ENCODE results near the gene CTNNA2.
"Not testable (repeated sequence)": the region's sequence is repeated elsewhere in the genome, so short reads cannot be mapped to it uniquely, and the experiment has no call there.

The CTNNA2 gene

DNA sequence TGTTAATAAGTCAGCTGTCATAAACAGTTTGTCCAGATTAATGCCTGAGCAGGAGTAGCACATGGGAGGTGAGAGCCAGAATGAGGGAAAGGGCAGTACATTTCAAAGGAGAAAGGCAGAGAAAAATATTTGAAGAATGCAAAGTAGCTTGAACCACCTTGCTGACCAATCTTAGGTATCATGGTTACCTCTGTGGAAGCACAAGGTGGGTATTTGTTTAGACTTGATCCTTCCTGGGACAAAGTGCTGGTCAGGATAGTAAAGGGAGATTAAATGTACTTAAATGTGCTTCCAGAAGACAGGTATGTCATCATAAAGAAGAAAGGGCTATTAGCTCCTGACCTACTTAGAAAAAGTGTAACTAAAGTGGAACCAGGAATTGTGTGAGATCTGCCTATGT, 686.7 kb downstream of the CTNNA2 start:
- no peak for DNase-seq (ENCODE audit: low read depth in 2 of 2)

DNA sequence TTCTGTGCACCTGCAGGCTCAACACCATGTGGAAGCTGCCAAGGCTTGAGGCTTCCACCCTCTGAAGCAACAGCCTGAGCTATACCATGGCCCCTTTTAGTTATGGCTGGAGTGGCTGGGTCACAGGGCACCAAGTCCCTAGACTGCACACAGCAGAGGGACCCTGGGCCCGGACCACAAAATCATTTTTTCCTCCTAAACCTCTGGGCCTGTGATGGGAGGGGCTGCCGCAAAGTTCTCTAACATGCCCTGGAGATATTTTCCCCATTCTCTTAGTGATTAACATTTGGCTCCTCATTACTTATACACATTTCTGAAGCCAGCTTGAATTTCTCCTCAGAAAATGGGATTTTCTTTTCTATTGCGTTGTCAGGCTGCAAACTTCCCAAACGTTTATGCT, 691.1 kb downstream of the CTNNA2 start:
- not testable (repeated sequence) for DNase-seq (ENCODE audit: low read depth in 2 of 2)

DNA sequence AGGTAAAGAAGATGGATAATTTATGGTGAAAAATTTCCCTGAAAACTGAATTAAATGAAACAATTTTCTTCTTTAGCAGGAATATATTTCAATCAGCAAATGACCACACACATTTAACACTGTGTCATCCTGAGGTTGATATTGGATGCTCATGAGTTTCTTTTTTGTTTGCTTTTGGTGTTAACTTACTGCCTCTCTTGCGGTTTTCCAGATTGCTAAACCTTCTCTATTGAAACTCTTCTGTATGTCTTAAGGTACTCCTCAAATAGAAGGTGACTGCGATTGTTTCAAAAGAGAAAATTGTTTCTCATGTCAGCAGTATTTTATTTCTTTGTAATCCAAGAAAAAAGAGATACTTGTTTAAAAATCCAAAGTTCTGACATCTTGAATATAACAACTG, 692.6 kb downstream of the CTNNA2 start:
- DNase-seq (ENCODE audit: low read depth in 2 of 2) = no peak

DNA sequence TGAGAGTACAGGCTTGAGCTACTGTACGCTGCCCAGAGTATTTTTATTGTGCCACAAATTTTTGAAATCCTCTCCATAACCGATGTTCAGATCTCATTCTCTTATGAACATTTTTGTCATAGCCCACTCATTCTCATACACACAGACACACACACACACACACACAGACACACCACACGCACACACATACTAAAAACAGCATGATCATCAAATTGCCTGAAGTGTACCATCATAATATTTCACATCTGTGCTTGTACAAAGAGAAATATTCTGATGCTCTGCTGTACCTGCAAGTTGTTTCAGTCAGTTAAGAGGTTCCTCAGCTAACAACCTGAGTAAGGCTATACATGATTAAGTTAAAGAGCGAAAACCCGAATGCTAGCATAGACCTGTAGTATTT, 696.6 kb downstream of the CTNNA2 start:
- no peak for DNase-seq (ENCODE audit: low read depth in 2 of 2)

DNA sequence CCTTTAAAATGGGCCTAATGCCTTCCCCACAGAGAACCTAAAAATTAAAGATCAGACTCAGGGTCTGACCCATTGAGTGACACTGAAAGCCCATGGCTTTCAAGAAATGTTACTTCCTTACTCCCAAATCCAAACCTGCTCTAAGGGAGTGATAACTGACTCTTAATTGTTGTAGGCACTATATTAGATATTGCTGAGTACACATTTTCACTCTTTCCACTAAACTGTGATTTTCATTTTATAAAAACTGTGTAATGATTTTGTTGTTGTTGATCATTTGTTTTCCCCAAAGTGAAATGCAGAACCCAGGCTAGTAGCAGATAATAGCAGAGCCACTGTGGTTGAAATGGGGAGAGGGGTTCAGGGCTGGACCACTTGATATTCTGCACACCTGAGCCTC, 704.6 kb downstream of the CTNNA2 start:
- no peak for DNase-seq (ENCODE audit: low read depth in 2 of 2)

DNA sequence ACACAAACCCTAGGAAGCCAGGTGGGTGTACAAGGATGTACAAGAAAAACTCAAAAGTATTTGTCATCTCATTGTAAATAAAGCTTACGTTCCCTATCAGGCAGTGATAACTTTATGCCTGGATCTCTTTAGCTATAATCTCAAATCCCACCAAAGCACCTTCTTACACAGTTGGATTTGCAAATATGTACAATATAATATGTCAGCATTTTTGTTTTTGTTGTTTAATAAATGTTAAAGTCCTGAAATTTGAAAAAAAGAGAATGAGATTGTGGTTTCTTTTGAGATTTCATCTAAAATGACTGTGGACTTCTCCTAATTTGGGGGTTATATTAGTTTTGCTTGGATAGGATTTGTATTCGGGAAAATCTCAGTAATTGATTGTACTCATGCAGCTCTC, 709.8 kb downstream of the CTNNA2 start:
- DNase-seq (ENCODE audit: low read depth in 2 of 2) = no peak

DNA sequence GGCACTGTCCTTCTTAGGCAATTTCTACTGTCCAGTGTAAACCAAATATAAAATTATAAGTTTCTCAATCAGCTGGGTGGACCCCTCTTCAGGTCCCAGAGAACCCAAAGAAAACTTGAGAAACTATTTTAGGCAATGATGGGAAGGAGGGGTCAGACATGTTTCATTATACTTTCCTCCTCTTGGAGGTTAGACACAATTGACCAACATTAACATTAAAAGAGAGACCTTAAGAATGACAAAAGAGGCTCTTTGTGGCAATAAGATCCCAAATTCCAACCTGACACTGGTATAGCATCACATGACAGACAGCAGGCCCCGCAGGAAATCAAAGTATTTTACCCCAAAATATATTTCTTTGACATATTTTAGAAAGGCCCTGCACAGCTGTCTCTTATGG, 718.6 kb downstream of the CTNNA2 start:
- DNase-seq (ENCODE audit: low read depth in 2 of 2) = no peak

DNA sequence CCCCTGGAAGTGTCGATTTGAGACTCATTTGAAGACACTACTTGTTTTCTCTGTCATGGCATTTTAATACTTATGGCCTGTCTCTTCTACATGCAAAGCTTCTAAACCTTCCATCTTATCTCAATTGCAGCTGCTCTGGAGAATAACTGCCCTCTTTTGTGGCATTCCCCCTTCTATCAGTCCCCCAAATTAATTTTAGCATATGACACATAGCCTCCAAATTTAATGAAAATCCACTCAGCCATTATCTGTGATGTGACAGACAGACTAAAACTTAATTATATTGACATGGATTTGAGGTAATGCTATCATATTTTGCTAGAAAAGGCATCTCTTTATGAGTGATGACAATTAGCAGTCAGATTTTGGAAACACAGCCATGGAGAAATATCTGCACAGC, 720.5 kb downstream of the CTNNA2 start:
- no peak for DNase-seq (ENCODE audit: low read depth in 2 of 2)

DNA sequence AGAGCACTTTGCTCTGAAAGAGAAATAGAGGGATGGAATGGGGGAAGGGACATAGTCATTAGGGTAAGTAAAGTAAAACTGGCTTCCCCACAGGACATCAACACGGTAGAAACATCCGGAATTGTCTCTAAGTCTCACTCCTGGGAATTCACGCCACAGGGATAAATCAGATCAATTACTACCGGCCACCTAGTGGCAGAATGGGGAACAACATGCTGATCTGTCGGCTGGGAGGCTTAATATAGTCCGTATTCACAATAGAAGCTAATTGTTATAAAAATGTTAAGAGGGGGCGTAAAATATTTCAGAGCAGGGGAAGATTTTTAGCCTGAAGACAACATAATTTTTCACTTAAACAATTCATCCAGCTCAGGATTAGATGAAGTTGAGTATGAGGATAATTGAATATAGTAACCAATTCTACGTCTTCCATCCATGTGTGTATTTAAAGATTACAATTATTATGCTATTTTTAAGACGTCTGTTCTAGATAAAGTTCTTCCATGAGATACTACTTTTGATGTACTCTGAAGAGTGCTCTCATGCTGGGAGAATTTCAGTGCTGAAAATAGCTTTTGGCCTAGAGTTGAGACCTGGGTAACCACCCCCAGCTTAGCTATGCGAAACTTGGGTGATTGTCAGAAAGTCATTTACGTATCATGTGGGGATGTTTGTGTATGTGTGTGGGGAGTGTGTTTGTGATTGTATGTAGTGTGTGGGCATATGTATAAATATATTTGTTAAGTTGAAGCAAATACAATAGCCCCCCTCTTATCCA, 726.0 kb downstream of the CTNNA2 start:
- no peak for DNase-seq (ENCODE audit: low read depth in 2 of 2)

DNA sequence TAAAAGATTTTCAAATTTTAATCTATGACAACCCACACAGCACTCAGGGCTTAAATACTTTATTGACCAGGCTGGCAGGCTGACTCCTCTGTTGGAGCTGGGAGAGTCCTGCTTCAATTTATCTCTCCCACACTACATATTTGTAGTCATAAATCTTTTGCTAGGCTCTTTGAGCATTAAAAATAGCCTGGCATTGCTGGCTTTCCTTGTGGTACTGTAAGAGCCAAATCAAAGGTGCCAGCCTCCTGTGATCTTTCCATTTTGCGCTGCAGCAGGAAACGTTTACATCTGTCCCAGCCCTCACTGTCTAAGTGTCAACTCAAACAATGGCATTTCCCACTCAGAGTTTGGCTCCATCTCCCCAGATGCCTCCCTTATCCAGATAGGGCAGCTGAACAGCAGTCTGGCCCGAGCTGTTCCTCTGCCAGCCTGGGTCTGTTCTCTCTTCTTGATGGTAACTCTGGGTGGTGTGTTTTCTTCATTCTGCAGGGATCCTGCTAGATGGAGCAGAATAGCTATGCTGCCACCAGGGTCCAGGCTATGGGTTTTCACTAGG, 729.6 kb downstream of the CTNNA2 start:
- DNase-seq (ENCODE audit: low read depth in 2 of 2) = no peak

DNA sequence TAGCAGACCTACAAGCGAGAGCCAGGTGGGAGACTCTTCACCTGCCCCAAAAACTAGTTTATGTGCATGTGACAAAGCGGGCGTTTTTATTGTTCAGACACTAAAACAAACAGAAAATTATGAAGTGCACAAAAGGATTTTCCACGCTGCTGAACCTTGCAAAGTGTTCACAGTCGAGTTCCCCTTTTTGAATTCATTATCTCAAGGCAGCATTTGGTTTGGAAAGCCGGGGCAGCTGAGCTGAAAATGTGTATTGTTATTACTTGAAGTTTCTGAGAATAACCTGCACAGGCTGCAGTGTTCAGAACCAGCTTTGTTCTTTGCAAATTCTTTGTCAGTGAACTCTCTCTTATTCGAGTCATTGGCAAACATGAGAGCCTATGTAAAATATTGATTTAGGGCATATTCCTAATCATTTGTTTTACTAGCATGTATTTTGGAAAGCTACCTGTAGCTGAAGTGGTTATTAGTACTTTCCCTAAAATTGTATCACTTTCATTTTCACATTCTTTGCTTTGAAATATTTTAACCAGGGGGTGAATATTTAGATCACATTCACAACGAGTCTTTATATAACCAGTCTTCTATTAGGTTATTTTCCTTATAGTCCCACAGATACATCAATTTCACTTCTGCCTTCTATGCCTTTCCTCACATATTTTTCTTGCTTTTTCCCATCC, 732.2 kb downstream of the CTNNA2 start:
- DNase-seq (ENCODE audit: low read depth in 2 of 2) = no peak

DNA sequence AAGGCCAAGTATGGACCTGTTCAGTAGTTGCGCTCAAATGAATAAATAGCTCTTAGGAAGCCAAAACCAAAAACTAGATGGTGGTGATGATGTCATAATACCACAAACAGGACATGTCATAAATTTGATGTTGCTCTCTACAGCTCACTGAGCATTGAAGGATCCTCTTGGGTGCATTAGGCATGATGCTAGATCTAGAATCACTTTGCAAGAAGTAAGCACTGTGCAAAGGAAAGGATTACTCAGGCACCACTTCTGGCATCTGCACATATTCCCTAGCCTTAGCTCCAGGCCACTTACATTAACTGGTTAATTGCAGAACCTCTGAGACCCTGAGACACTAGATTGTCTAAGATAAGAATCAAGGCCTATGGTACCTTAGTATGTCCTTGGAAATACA, 733.7 kb downstream of the CTNNA2 start:
- no peak for DNase-seq (ENCODE audit: low read depth in 2 of 2)

DNA sequence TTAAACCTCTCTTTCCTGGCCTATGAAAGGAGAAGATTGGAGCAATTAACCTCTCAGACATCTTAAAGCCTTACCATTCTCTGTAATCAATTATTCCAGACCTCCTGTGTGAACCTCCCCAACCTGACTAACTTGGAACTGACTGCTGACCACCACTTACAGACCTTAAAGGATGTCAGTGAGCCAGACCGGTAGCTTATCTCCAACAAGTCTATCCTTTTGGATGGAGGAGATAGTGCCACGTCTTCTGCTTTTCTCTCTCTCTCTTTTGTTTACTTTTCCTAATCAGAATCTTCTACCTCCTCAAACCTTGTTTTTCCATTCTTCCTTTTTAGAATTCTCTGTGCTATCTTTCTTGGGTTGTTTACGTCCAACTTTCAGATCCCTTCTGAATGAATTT, 734.5 kb downstream of the CTNNA2 start:
- DNase-seq (ENCODE audit: low read depth in 2 of 2) = no peak

DNA sequence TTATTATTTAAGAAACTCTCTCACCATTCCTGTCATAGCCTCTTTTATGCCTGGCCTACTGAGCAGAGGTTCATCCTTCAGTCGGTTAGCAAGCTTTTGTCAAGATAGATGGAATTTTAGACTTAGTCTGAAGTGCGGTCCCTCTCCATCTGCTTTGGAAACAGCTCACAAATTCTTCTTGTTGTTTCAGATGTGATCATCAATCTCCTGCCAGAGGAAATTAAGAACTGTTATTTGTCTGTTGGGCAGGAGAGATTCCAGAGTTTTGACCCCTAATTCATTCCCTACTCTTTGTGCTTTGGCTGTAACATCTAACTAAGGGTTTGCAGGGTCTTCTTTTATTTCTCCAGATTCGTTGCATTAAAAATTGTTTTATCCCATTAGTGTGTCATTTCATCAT, 735.3 kb downstream of the CTNNA2 start:
- no peak for DNase-seq (ENCODE audit: low read depth in 2 of 2)

DNA sequence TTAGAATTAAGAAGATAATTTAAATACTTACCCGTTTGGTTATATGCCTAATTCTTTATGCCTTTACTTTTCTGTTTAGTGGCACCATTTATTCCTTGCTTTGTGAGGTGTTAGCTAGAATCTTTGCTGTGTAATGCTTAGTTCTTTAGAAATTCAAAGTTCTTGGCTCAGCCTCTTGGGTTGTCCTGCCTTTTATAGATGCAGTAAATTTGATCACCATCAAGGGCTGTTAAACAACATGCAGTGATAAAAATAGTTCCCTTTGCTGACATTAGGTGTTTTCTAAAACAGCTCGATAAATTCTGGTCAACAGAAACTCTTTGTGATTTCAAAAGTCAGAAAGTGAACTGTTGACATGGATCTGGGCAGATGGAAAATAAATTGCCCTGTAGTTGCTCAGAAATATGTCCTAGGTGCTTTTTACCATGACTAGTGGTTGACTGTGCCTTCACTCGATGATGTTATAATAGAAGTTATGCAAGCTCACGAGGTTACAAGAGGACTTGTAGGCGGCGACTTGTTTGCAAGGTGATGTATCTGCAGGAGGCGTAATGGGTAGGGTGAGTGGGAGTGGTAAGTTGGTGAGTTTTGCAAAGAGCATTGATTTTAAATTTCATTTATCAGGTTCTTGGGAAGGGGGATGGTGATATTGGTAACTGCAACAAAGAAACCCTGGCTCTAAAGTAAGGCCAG, 739.6 kb downstream of the CTNNA2 start:
- DNase-seq (ENCODE audit: low read depth in 2 of 2) = no peak

DNA sequence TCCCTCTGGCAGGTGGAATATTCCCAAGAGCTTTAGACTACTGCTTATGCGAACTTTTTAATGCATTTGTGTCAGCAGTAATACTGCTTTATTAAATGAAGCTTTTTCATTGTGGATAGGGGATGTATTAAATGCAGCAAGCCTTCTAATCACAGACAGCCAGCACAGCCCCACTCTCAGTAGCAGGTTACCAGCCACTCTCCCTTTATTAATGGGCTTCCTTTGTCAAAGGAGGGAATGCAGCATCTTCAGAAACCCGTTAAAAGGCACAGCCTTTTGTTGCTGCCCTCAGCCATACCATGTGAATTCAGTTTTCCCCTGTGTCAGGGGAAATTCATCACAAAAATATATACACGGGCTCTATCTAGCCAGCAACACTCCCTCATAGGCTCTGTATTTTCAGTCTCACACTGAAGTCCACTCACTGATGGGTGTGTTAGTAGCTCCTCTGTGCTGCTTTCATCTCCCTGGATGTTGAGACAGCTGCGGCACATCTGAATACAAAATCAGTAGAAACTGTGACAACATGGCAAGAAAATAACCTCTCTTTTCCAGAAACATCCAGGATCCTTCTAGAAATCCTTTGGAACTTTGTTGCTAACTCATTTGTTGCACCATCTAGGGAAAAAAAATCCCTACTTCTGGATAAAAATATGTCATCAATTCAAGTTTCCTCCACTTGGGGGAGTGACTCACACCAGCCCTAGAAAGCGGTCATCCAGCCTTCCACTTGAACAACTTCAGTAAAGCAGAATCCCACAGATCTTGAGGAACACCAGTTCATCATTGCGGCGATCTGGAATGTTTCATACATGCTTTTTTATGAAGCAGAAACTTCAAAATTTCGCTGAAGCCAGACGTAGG, 743.3 kb downstream of the CTNNA2 start:
- no peak for DNase-seq (ENCODE audit: low read depth in 2 of 2)

DNA sequence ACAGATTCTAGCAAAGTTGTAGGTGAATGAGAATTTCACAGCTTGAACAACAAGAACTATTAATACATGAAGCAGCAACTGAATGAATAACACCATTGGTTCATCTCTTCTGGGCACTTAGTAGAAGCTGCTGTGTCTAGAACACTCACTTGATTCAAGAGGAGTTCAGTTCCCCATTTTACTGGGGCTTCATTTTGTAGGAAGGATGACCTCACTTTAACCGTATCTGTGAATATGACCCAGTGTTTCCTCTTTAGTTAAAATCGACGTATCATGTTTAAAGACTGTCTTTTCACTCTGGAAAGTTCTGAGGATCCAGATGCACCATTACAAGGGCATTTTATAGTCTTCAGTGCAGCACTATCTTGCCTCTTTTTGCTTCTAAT, 743.9 kb downstream of the CTNNA2 start:
- DNase-seq (ENCODE audit: low read depth in 2 of 2) = no peak

DNA sequence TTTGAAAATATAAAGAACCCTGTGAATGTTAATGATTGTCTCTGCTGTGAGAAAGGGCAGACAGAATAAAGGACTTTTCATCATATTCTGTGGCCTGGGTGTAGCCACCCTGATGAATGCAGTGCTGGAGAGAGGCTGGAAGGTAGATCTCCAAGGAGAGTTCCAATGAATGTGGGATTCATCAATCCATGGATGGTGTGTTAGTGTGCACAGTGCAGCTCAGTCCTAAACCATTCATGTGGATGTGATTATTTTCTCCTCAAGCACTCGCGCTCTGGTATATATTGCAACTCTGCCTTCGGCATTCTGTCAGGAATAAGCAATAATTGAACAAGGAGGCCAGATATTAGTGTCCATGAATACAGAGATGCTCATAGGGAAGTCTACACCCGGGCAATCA, 744.6 kb downstream of the CTNNA2 start:
- no peak for DNase-seq (ENCODE audit: low read depth in 2 of 2)

DNA sequence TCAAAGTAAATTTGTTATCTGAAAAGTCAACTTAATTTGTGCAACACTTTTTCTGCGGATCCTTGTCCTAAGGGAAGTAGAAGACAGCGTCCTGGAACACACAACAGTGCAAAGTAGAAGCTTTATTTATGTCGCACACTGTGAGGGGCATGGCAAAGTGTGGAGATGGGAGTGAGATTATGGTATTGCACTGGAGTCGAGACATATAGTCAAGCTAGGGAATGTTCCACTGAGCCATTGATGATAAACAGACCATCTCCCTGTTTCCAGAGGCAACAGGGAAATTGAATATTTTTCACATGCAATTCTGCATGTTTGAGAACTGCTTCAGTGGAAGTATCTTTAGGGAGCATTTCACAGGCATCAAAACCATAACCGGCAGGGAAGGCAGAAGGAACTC, 745.5 kb downstream of the CTNNA2 start:
- no peak for DNase-seq (ENCODE audit: low read depth in 2 of 2)

DNA sequence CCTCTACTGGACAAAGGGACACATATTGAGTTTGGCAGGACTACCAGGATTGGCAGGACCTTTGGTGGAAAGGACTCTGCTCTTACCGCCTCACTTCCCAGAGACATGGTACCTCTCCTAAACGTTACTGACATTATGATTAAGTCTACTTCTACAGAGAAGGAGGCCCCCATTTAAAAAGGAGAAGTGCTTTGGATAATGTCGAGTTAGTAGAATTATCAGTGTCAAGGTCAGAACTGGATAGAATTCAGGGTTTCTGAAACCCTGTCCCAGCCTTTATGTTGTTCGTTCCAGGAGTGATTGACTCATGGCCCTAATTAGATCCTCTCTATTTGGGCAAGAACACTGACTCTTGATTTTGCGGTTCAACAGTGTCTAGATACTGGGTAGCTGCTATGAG, 745.9 kb downstream of the CTNNA2 start:
- no peak for DNase-seq (ENCODE audit: low read depth in 2 of 2)

DNA sequence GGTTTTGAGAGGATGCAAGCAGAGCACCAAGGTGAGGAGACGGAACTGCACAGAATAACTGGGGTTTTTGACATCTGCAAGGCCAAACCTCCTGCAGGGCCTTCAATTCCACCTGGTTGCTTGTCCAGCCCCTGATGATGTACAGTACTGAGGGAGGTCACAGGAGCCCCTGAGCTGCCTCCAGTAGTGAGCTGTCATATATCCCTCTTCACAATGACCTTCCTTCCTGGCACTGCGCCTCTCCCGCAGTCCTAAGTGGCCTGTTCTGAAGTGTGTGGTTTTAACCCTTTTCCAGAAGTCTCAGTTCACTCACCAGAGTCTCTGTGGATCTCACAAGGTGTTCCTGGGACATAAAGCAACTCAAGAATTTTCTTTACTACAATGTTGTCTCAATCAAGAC, 746.4 kb downstream of the CTNNA2 start:
- DNase-seq (ENCODE audit: low read depth in 2 of 2) = no peak

DNA sequence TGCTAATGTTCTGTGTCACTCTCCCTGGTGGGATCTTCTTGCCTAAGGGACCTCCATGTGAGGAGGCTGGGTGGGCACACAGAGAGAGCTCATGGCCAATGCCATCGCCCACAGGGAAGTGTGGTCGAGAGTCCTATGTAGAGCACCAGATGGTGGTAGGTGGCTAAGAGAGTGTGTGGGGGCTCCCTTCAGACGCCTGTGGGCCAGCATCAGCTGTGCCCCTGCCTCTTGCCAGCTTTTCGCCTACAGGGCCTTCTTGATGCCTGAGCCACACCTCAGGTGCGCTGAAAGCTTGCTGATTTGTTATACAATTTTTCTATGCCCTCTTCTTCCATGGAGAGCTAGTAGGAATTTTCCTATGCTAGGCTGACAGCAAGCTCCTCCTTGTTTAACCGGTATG, 753.4 kb downstream of the CTNNA2 start:
- DNase-seq (ENCODE audit: low read depth in 2 of 2) = no peak
